Endothelial cell of umbilical vein (primary cell): ENCODE results near the gene SMG1.
"Not testable (repeated sequence)": the region's sequence is repeated elsewhere in the genome, so short reads cannot be mapped to it uniquely, and the experiment has no call there.

Experiments
- CTCF ChIP-seq, 2 donors: IDR thresholded peaks; 1 replicate in 1 of 2; 2 replicates in 1 of 2; pipeline ENCODE4 v1.5.1; 2011; ENCODE audit warnings: low read length in 2 of 2, mild to moderate bottlenecking in 2 of 2, moderate library complexity in 2 of 2, control low read depth in 1 of 2, inconsistent platforms in 1 of 2, low read depth in 1 of 2; ENCODE audit not compliant: insufficient read depth in 1 of 2; ENCODE audit errors: extremely low read depth in 1 of 2
- EZH2 ChIP-seq: IDR thresholded peaks from 2 replicates; pipeline ENCODE4 v1.6.1; 2012; ENCODE audit warnings: borderline replicate concordance, low read depth, mild to moderate bottlenecking, moderate library complexity, low read length, inconsistent platforms; ENCODE audit not compliant: severe bottlenecking
- MAX ChIP-seq: IDR thresholded peaks from 2 replicates; pipeline ENCODE4 v1.6.1; 2011; ENCODE audit not compliant: insufficient read depth, insufficient read length
- POLR2A ChIP-seq: IDR thresholded peaks from 2 replicates; pipeline ENCODE4 v1.6.1; 2012; ENCODE audit warnings: low read depth, mild to moderate bottlenecking, control low read depth, low read length
- POLR2AphosphoS5 ChIP-seq: IDR thresholded peaks from 2 replicates; pipeline ENCODE4 v1.6.1; 2012; ENCODE audit warnings: low read depth, mild to moderate bottlenecking, control low read depth, low read length, moderate library complexity; ENCODE audit not compliant: insufficient read depth

DNA sequence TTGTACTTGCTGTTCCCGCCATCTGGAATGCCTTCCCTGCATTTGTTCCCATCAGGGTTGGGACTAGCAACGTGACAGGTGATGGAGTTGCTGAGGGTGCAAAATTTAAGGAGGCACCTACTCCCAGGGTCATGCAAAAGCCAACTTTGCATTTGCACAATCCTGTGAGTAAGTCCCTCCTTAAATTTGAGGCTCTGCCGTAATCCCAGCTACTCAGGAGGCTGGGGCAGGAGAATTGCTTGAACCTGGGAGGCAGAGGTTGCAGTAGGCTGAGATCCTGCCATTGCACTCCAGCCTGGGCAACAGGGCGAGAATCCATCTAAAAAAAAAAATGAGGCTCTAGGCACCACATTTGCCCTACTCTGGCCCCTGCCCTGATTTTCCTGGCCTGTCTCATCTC lies 3.9 kb upstream of the SMG1 start:
- TF ChIP-seq POLR2A; CTCF (IDR thresholded peaks at IDR 0.05; ENCODE audit: extremely low read depth in 1 of 2, insufficient read depth in 1 of 2, low read depth in 1 of 2, low read length in 2 of 2); EZH2; MAX; POLR2AphosphoS5: not testable (repeated sequence)
